Adipose tissue (tissue), 3 donors: ENCODE measurements around the gene IL1B. TPM values are rescaled to one million over a fixed set of nuclear protein-coding genes. Genes with fewer than 3 reads are reported as not detected.

ENCODE experiments used
- H3K27ac ChIP-seq: one replicate; pipeline ENCODE4 v1.5.1; 2013; ENCODE audit warnings: low read depth, low read length
- WGBS, 3 donors: extraction: QIAGEN DNeasy Blood & Tissue Kit; methylation state at CpG; one replicate each; pipeline ENCODE4 v1.1.7; 2013; 5-methylcytosine and 5-hydroxymethylcytosine counted together
- polyA plus RNA-seq, 3 donors: library from polyadenylated mRNA; stranded (reverse); fragments of 200-250 nt; gene quantifications; one replicate each; pipeline ENCODE4 v1.2.3, GENCODE V29; 2013
- donor health status: healthy with polysubstance abuse.
- donor health status: Bipolar disorder and iron deficiency.
- donor health status: healthy.

The IL1B gene
- polyA plus RNA-seq, 3 donors = 1.0 to 31.0 (median 17.8) TPM

- 60 to 82% (median 63%) methylated on average over 15 of the region's 15 CpGs for WGBS, 3 donors
- H3K27ac ChIP-seq = no peak overlapping the region
These were observed 4.4 kb downstream of the IL1B start for GRCh38 chr2:112831946-112832840.

GRCh38 chr2:112831513-112831845, 5.1 kb downstream of the IL1B start:
- no peak overlapping the region for H3K27ac ChIP-seq
- 21 to 64% (median 30%) methylated on average over 2 of the region's 2 CpGs for WGBS, 3 donors

- 71 to 73% (median 72%) methylated on average over 5 of the region's 5 CpGs for WGBS, 3 donors
These were observed 5.7 kb downstream of the IL1B start for GRCh38 chr2:112830682-112831512.

GRCh38 chr2:112829961-112830681, 6.5 kb downstream of the IL1B start:
- no peak overlapping the region for H3K27ac ChIP-seq
- 94 to 97% (median 96%) methylated on average over 10 of the region's 10 CpGs for WGBS, 3 donors

More at GRCh38 chr2:112830682-112831512, 5.7 kb downstream of the IL1B start:
- no peak overlapping the region for H3K27ac ChIP-seq

- 73 to 82% (median 78%) methylated on average over 5 of the region's 5 CpGs for WGBS, 3 donors
These were observed 7.2 kb downstream of the IL1B start for GRCh38 chr2:112829101-112829960.

GRCh38 chr2:112828251-112828691, 8.3 kb downstream of the IL1B start:
- WGBS, 3 donors = 86 to 97% (median 88%) methylated on average over 3 of the region's 3 CpGs
- no peak overlapping the region for H3K27ac ChIP-seq

More at GRCh38 chr2:112829101-112829960, 7.2 kb downstream of the IL1B start:
- H3K27ac ChIP-seq = no peak overlapping the region

GRCh38 chr2:112827604-112828185, 8.9 kb downstream of the IL1B start:
- 82 to 89% (median 86%) methylated on average over 6 of the region's 6 CpGs for WGBS, 3 donors
- H3K27ac ChIP-seq = no peak overlapping the region

GRCh38 chr2:112827009-112827408, 9.6 kb downstream of the IL1B start:
- WGBS, 3 donors = 78 to 80% (median 79%) methylated on average over 3 of the region's 3 CpGs
- H3K27ac ChIP-seq = no peak overlapping the region

GRCh38 chr2:112825706-112826105, 10.9 kb downstream of the IL1B start:
- no peak overlapping the region for H3K27ac ChIP-seq
- 90 to 97% (median 95%) methylated on average over 2 of the region's 2 CpGs for WGBS, 3 donors

GRCh38 chr2:112824694-112825085, 11.9 kb downstream of the IL1B start:
- H3K27ac ChIP-seq = no peak overlapping the region

GRCh38 chr2:112821682-112822081, 14.9 kb downstream of the IL1B start:
- no peak overlapping the region for H3K27ac ChIP-seq
- WGBS, 3 donors = 66 to 85% (median 68%) methylated on average over 4 of the region's 4 CpGs

- H3K27ac ChIP-seq = no peak overlapping the region
- 79 to 83% (median 82%) methylated on average over 5 of the region's 5 CpGs for WGBS, 3 donors
These were observed 15.4 kb downstream of the IL1B start for GRCh38 chr2:112821142-112821541.

GRCh38 chr2:112820343-112820742, 16.2 kb downstream of the IL1B start:
- no peak overlapping the region for H3K27ac ChIP-seq

GRCh38 chr2:112819081-112819480, 17.5 kb downstream of the IL1B start:
- H3K27ac ChIP-seq = no peak overlapping the region
- WGBS, 3 donors = 86 to 94% (median 93%) methylated on average over 7 of the region's 7 CpGs

- WGBS, 3 donors = 59 to 75% (median 66%) methylated on average over 3 of the region's 3 CpGs
- no peak overlapping the region for H3K27ac ChIP-seq
These were observed 18.3 kb downstream of the IL1B start for GRCh38 chr2:112818094-112818902.

- 64 to 82% (median 78%) methylated on average over 4 of the region's 4 CpGs for WGBS, 3 donors
- no peak overlapping the region for H3K27ac ChIP-seq
These were observed 19.4 kb downstream of the IL1B start for GRCh38 chr2:112817082-112817689.
